NCI-H345 treated with DMSO at 0.1 percent for 48 hours (cell line): ENCODE data around the gene TAS2R4.
"Not testable (repeated sequence)": the region's sequence is repeated elsewhere in the genome, so short reads cannot be mapped to it uniquely, and the experiment has no call there.

Experiments used
- DNase-seq: peaks from one replicate; lab custom pipeline; 2025; ENCODE audit not compliant: unreplicated experiment; lab: John Stamatoyannopoulos, UW

The TAS2R4 gene

DNA sequence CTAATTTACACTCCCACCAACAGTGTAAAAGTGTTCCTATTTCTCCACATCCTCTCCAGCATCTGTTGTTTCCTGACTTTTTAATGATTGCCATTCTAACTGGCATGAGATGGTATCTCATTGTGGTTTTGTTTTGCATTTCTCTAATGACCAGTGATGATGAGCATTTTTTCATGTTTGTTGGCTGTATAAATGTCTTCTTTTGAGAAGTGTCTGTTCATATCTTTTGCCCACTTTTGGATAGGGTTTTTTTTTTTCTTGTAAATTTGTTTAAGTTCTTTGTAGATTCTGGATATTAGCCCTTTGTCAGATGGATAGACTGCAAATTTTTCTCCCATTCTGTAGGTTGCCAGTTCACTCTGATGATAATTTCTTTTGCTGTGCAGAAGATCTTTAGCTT is 46.0 kb downstream of the TAS2R4 start:
- DNase-seq: not testable (repeated sequence)
